PC-9 (cell line): ENCODE measurements around the gene ANO2. TPM values are rescaled to one million over a fixed set of nuclear protein-coding genes. Genes with fewer than 3 reads are reported as not detected.

Experiments
- BruUV-seq: library from RNA; stranded (reverse); fragments of 400-500 nt; replicated peaks from 2 replicates; lab custom pipeline; 2021; lab: Mats Ljungman, UMichigan
- CTCF ChIA-PET: fragments of 300-600 bp; sonication (Branson Sonifier 250); formaldehyde crosslinking; loops from one replicate; lab custom pipeline; 2022; ENCODE audit warnings: antibody characterized with exemption; lab: Charles Lee
- POLR2A ChIA-PET: fragments of 300-600 bp; sonication (Branson Sonifier 250); formaldehyde crosslinking; loops from one replicate; lab custom pipeline; 2022; ENCODE audit warnings: antibody characterized with exemption; ENCODE audit not compliant: unreplicated experiment; lab: Charles Lee
- DNase-seq, 2 experiments: peaks; one replicate each; pipeline versions ENCODE4 v3.0.0 to v3.0.0-alpha.2; 2015 to 2022; ENCODE audit warnings: mixed read lengths in 1 of 2
- H2AFZ ChIP-seq: fragments of 200-600 bp; sonication (generic); 2 replicates; pipeline ENCODE4 v1.8.1; 2017; ENCODE audit warnings: antibody characterized with exemption
- H3F3A ChIP-seq: fragments of 200-600 bp; sonication (generic); 2 replicates; pipeline ENCODE4 v1.8.1; 2017; ENCODE audit warnings: antibody characterized with exemption, mild to moderate bottlenecking, low read depth; ENCODE audit not compliant: insufficient read depth
- H3K27ac ChIP-seq: fragments of 200-600 bp; sonication (generic); 2 replicates; pipeline ENCODE4 v1.6.1; 2016; ENCODE audit warnings: mixed run types
- H3K27me3 ChIP-seq: fragments of 200-600 bp; sonication (generic); 2 replicates; pipeline ENCODE4 v1.6.1; 2016; ENCODE audit warnings: low read depth, mixed run types; ENCODE audit not compliant: insufficient read depth
- H3K36me3 ChIP-seq: fragments of 200-600 bp; sonication (generic); 2 replicates; pipeline ENCODE4 v1.6.1; 2016; ENCODE audit warnings: low read depth, mixed run types
- H3K4me1 ChIP-seq: fragments of 200-600 bp; sonication (generic); replicated peaks from 2 replicates; pipeline ENCODE4 v1.6.1; 2016; ENCODE audit warnings: mixed run types; ENCODE audit not compliant: insufficient read depth
- H3K4me2 ChIP-seq: fragments of 200-600 bp; sonication (generic); 2 replicates; pipeline ENCODE4 v1.6.1; 2017; ENCODE audit warnings: mixed run types
- H3K4me3 ChIP-seq: fragments of 200-600 bp; sonication (generic); 2 replicates; pipeline ENCODE4 v1.6.1; 2016; ENCODE audit warnings: mixed run types
- H3K79me2 ChIP-seq: fragments of 200-600 bp; sonication (generic); 2 replicates; pipeline ENCODE4 v1.6.1; 2017; ENCODE audit warnings: low read depth, mixed run types
- H3K9me2 ChIP-seq: fragments of 200-600 bp; sonication (generic); 2 replicates; pipeline ENCODE4 v1.8.1; 2017; ENCODE audit warnings: mild to moderate bottlenecking; ENCODE audit not compliant: insufficient read depth
- H3K9me3 ChIP-seq: fragments of 200-600 bp; sonication (generic); 2 replicates; pipeline ENCODE4 v1.8.1; 2016; ENCODE audit warnings: low read depth; ENCODE audit not compliant: insufficient read depth
- H4K20me1 ChIP-seq: fragments of 200-600 bp; sonication (generic); 2 replicates; pipeline ENCODE4 v1.8.1; 2017; ENCODE audit not compliant: insufficient read depth
- EZH2 ChIP-seq: fragments of 200-600 bp; sonication (generic); IDR thresholded peaks from 2 replicates; pipeline ENCODE4 v1.8.0; 2017; ENCODE audit warnings: antibody characterized with exemption, low read depth
- intact Hi-C: fragments of 100-400 bp; cut with micrococcal nuclease; formaldehyde crosslinking; loops from one replicate; pipeline ENCODE4 v1.10.0; 2022; ENCODE audit not compliant: unreplicated experiment
- total RNA-seq: library from RNA; stranded (reverse); gene quantifications from 2 replicates; pipeline ENCODE4 v1.2.3, GENCODE V29; 2021
- TF ChIP-seq, protein P1 (sequence below): fragments of 200-600 bp; sonication (generic); conservative IDR thresholded peaks from 2 replicates; pipeline ENCODE4 v1.6.1; 2017; ENCODE audit warnings: mixed run types, antibody characterized with exemption, mild to moderate bottlenecking, moderate library complexity

ANO2 gene
- total RNA-seq, 1 experiment from 2014 or later = not detected

DNA sequence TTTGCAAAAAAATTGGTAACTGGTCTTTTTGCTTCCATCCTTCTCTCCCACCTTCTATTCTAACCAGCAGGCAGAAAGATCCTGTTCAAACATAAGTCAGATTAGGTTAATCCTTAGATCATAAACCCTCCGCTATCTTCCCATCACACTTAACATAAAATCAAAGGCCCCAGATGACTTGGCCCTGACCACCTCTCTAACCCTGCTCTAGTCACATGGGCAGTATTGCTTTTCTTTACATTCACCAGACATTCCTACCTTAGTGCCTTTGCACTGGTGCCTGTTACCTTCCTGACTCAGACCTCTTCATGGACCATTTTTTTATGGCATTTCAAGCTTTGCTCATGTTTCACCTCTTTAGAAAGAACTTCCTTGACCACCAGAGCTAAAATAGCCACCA lies 429.6 kb downstream of the ANO2 start:
- Histone ChIP-seq H3K4me2 (no peak overlapping the region), H3K4me1 (no peaks in the 10 kb centered on the region), H2AFZ (no peak overlapping the region), H3K9me2 (no peaks in the 10 kb centered on the region), H3K9me3 (no peaks in the 10 kb centered on the region), H3K36me3 (no peaks in the 10 kb centered on the region), H3K79me2 (no peaks in the 10 kb centered on the region), H3K27me3 (peaks cover 93% of the 10 kb centered on the region), H3K4me3 (no peak overlapping the region), H4K20me1 (no peaks in the 10 kb centered on the region), H3F3A (no peaks in the 10 kb centered on the region), H3K27ac (no peak overlapping the region)
- ChIA-PET CTCF (no interaction called here), POLR2A (no interaction called here)
- intact Hi-C loops = no loop called here
- TF ChIP-seq, protein P1, sequence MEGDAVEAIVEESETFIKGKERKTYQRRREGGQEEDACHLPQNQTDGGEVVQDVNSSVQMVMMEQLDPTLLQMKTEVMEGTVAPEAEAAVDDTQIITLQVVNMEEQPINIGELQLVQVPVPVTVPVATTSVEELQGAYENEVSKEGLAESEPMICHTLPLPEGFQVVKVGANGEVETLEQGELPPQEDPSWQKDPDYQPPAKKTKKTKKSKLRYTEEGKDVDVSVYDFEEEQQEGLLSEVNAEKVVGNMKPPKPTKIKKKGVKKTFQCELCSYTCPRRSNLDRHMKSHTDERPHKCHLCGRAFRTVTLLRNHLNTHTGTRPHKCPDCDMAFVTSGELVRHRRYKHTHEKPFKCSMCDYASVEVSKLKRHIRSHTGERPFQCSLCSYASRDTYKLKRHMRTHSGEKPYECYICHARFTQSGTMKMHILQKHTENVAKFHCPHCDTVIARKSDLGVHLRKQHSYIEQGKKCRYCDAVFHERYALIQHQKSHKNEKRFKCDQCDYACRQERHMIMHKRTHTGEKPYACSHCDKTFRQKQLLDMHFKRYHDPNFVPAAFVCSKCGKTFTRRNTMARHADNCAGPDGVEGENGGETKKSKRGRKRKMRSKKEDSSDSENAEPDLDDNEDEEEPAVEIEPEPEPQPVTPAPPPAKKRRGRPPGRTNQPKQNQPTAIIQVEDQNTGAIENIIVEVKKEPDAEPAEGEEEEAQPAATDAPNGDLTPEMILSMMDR = no peak
- no peak for TF ChIP-seq EZH2
- DNase-seq = no peak
- BruUV-seq = no TSS peak

DNA sequence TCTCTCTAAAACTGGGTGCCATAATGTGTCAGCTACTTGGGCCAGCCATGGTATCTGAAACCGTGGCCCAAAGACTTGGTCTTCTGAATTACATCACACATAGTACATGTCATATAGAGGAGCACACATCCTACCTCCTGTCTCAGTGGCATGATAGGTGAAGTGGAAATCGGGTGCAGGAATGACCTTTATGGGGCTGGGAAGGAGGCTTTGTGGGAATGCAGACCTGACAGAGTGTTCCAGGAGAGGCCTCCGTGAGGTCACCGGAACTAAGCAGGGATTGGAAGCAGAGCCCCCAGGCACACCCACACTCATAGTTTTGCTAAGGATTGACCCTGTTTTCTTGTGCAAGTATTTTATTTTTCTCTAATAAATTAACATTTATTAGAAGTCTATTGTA lies 430.5 kb downstream of the ANO2 start:
- intact Hi-C loops = no loop called here
- H3K4me1 ChIP-seq = no peaks in the 10 kb centered on the region
- H3K79me2 ChIP-seq = no peaks in the 10 kb centered on the region
- H3K4me2 ChIP-seq = no peak overlapping the region
- H3K9me3 ChIP-seq = no peaks in the 10 kb centered on the region
- H3K27me3 ChIP-seq = peaks cover 93% of the 10 kb centered on the region
- DNase-seq = no peak
- no peaks in the 10 kb centered on the region for H3K36me3 ChIP-seq
- POLR2A ChIA-PET = no interaction called here
- no peak overlapping the region for H3K27ac ChIP-seq
- no peak overlapping the region for H2AFZ ChIP-seq
- CTCF ChIA-PET = no interaction called here
- H3K4me3 ChIP-seq = no peak overlapping the region
- H4K20me1 ChIP-seq = no peaks in the 10 kb centered on the region
- TF ChIP-seq, protein P1 = no peak
- TF ChIP-seq EZH2 = no peak
- BruUV-seq = no TSS peak
- H3F3A ChIP-seq = no peaks in the 10 kb centered on the region
- H3K9me2 ChIP-seq = no peaks in the 10 kb centered on the region

DNA sequence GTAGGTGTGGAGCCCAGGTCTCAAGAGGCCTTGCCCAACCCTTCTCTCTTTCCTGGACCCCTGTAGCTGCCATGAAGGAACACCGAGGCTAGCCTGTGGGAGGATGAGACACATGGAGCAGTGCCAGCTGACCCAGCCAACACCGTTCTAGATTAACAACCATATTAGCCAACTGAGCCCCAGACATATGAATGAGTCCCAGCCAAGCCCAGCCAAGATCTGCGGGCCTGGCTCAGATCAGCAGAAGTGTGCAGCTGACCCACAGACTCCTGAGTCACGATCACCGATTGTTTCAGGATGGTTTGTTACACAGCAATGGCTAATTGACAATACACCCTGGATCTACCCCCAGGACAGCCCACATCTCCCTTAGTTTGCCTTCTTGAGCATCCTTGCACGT lies 431.0 kb downstream of the ANO2 start:
- intact Hi-C loops = no loop called here
- DNase-seq = no peak
- Histone ChIP-seq H3K79me2 (no peaks in the 10 kb centered on the region), H3K9me3 (no peaks in the 10 kb centered on the region), H3K27ac (no peak overlapping the region), H3K27me3 (peaks cover 93% of the 10 kb centered on the region), H3K4me2 (no peak overlapping the region), H3K4me1 (no peaks in the 10 kb centered on the region), H3F3A (no peaks in the 10 kb centered on the region), H3K36me3 (no peaks in the 10 kb centered on the region), H3K4me3 (no peak overlapping the region), H3K9me2 (no peaks in the 10 kb centered on the region), H4K20me1 (no peaks in the 10 kb centered on the region), H2AFZ (no peak overlapping the region)
- POLR2A ChIA-PET = interaction anchor here (0.6 kb wide), 1 partner anchor 196 kb away, joined by 4 read pairs; no protein-coding TSS in a partner anchor
- CTCF ChIA-PET = no interaction called here
- TF ChIP-seq, protein P1 = no peak
- no peak for TF ChIP-seq EZH2
- no TSS peak for BruUV-seq
